CD4-positive, CD25-positive, alpha-beta regulatory T cell (primary cell): ENCODE measurements around the gene PSMD1. TPM values are rescaled to one million over a fixed set of nuclear protein-coding genes. Genes with fewer than 3 reads are reported as not detected.

Experiments
- ATAC-seq, 2 donors: fragments of 150-1000 bp; cut with Tn5 transposase; one replicate each; pipeline ENCODE4 v1.10.0; 2021; ENCODE audit warnings: low read depth in 2 of 2, moderate number of reproducible peaks in 2 of 2, moderate library complexity in 1 of 2
- DNase-seq, 3 donors: peaks; one replicate each; pipeline versions ENCODE4 v3.0.0 to v3.0.0-alpha.2; 2012 to 2022; ENCODE audit warnings: mixed read lengths in 1 of 3
- H3K27ac ChIP-seq: one replicate; pipeline ENCODE4 v1.7.0; 2013; ENCODE audit warnings: mild to moderate bottlenecking, low read length; ENCODE audit not compliant: insufficient read depth, poor library complexity, severe bottlenecking
- H3K27me3 ChIP-seq: one replicate; pipeline ENCODE4 v1.7.0; 2013; ENCODE audit warnings: low read length; ENCODE audit not compliant: control insufficient read depth, insufficient read depth
- H3K36me3 ChIP-seq: one replicate; pipeline ENCODE4 v1.7.0; 2013; ENCODE audit warnings: mild to moderate bottlenecking, low read length, moderate library complexity; ENCODE audit not compliant: control insufficient read depth, insufficient read depth
- H3K4me1 ChIP-seq: 2 replicates; pipeline ENCODE4 v1.7.0; 2013; ENCODE audit warnings: mild to moderate bottlenecking, low read length; ENCODE audit not compliant: insufficient read depth, control insufficient read depth, poor library complexity, severe bottlenecking
- H3K4me3 ChIP-seq: one replicate; pipeline ENCODE4 v1.7.0; 2013; ENCODE audit warnings: low read depth, mild to moderate bottlenecking, low read length, moderate library complexity
- H3K9me3 ChIP-seq, 2 experiments: 1 replicate in 1 of 2; 2 replicates in 1 of 2; pipeline ENCODE4 v1.7.0; 2013; ENCODE audit warnings: low read length in 2 of 2, mild to moderate bottlenecking in 1 of 2, moderate library complexity in 1 of 2; ENCODE audit not compliant: control insufficient read depth in 2 of 2
- H3K27ac Mint-ChIP-seq, 3 donors: one replicate each; pipeline ENCODE4 v1.8.0; 2020 to 2022; ENCODE audit warnings: mild to moderate bottlenecking in 3 of 3, mixed read lengths in 3 of 3, moderate library complexity in 2 of 3
- H3K27me3 Mint-ChIP-seq: one replicate; pipeline ENCODE4 v1.8.0; 2022; ENCODE audit warnings: mild to moderate bottlenecking, mixed read lengths
- H3K36me3 Mint-ChIP-seq: one replicate; pipeline ENCODE4 v1.8.0; 2020; ENCODE audit warnings: mixed read lengths
- H3K4me1 Mint-ChIP-seq, 4 donors: one replicate each; pipeline ENCODE4 v1.8.0; 2020 to 2022; ENCODE audit warnings: mixed read lengths in 4 of 4, mild to moderate bottlenecking in 1 of 4
- H3K4me3 Mint-ChIP-seq, 4 donors: one replicate each; pipeline ENCODE4 v1.8.0; 2020 to 2022; ENCODE audit warnings: mild to moderate bottlenecking in 4 of 4, mixed read lengths in 4 of 4, moderate library complexity in 3 of 4
- H3K9me3 Mint-ChIP-seq, 7 donors: one replicate each; pipeline ENCODE4 v1.8.0; 2020 to 2022; ENCODE audit warnings: mixed read lengths in 7 of 7, mild to moderate bottlenecking in 3 of 7, moderate library complexity in 2 of 7
- polyA plus RNA-seq, 4 donors: library from polyadenylated mRNA; unstranded; fragments of 300-500 nt; fragmentation: Illumina TruSeq; gene quantifications; one replicate each; pipeline ENCODE4 v1.2.3, GENCODE V29; 2021
- total RNA-seq: library from RNA; stranded (reverse); gene quantifications from one replicate; pipeline ENCODE4 v1.2.3, GENCODE V29; 2022

The PSMD1 gene
- total and polyA plus RNA-seq, 5 donors from 2014 or later = 45.0 to 70.7 (median 61.5) TPM

- peak; percentile 61 to 73 (median 65) for DNase-seq
- ATAC-seq = peak; percentile 85 to 94
- peaks cover 0 to 15% (median 3%) of the 10 kb centered on the region in 4 donors for H3K4me1 Mint-ChIP-seq
- Histone ChIP-seq H3K9me3 (no peaks in the 10 kb centered on the region), H3K27ac (no peak within 1 kb of the TSS), H3K27me3 (peaks cover 5% of the 10 kb centered on the region), H3K4me3 (peak within 1 kb of the TSS; percentile 92), H3K4me1 (peaks cover 13% of the 10 kb centered on the region), H3K36me3 (no peaks in the 10 kb centered on the region)
- peaks cover 62% of the 10 kb centered on the region for H3K27me3 Mint-ChIP-seq
- H3K9me3 Mint-ChIP-seq = peaks cover 0 to 3% (median 0%) of the 10 kb centered on the region in 7 donors
- H3K4me3 Mint-ChIP-seq = peak within 1 kb of the TSS; percentile 91 to 97 (median 92)
- peak within 1 kb of the TSS in 2 of 3 donors; percentile 31 to 83 for H3K27ac Mint-ChIP-seq
- no peaks in the 10 kb centered on the region for H3K36me3 Mint-ChIP-seq
These were observed 141.9 kb downstream of the PSMD1 start, which contains the start of gene ARMC9 for GRCh38 chr2:231198291-231199173. Gene ARMC9, plus strand, starts transcription at chr2:231198631. Its CDS starts 7,608 bp downstream, at chr2:231206239.

DNA sequence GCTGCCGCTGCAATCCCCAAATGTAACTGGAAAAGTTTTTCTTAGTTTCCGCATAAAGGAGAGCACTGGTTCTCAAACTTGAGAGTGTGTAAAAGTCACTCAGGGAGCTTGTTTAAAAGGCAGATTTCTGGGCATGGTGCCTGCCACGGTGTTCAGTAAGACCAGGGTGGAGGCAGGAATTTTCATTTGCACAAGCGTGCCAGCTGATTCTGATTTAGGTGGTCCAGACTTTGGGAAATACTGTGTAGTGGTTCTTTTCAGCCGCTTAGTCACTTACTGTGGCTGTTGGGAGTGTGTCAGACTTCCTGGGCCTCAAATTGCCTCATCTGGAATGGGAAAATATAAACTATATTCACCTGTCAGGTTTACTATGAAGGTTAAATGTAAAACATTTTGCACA is 142.6 kb downstream of the PSMD1 start:
- Mint-ChIP-seq H3K4me3 (peak overlapping the region; percentile 84 to 92 (median 90)), H3K27ac (peak overlapping the region in 1 of 3 donors; percentile 77), H3K9me3 (peaks cover 0 to 3% (median 0%) of the 10 kb centered on the region in 7 donors), H3K36me3 (no peaks in the 10 kb centered on the region), H3K27me3 (peaks cover 55% of the 10 kb centered on the region), H3K4me1 (peaks cover 0 to 15% (median 3%) of the 10 kb centered on the region in 4 donors)
- H3K36me3 ChIP-seq = no peaks in the 10 kb centered on the region
- no peak overlapping the region for H3K27ac ChIP-seq
- H3K4me1 ChIP-seq = peaks cover 13% of the 10 kb centered on the region
- peaks cover 5% of the 10 kb centered on the region for H3K27me3 ChIP-seq
- ATAC-seq = no peak
- no peak for DNase-seq
- no peaks in the 10 kb centered on the region for H3K9me3 ChIP-seq
- peak overlapping the region; percentile 26 for H3K4me3 ChIP-seq

DNA sequence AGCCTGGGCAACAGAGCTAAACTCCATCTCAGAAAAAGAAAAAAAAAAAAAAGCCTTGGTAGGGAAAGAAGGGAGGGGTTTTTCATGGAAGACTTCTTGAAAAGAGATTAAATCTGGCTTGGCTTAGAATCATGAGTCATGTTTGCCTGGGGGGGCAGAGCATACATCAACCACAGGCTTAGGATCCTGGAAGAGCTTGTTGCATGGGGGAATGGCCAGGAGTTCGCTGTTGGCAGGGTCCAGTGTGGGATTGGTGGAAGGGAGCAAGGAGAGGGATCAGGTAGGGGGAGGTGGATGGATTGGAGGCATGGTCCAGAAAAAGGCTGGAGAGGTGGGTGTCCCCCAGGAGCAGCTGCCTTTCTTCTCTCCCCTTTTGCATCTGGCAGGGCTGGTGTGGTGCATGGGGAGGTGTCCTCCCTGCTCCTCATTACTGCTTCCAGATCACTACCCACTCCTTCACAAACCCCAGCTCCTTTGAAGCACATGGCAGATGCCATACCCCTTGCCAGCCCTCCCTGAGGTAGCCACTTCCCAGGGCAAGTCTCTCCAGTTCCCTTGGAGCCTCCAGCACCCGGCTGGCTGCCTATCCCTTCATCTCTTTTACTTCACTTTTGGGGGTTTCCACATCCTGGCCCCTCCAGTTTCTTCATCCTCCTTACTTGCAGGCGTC is 144.3 kb downstream of the PSMD1 start:
- Mint-ChIP-seq H3K9me3 (peaks cover 0 to 3% (median 0%) of the 10 kb centered on the region in 7 donors), H3K27me3 (peaks cover 50% of the 10 kb centered on the region), H3K27ac (no peak overlapping the region), H3K4me3 (peak overlapping the region in 2 of 4 donors; percentile 46 to 62), H3K36me3 (no peaks in the 10 kb centered on the region), H3K4me1 (peaks cover 0 to 15% (median 3%) of the 10 kb centered on the region in 4 donors)
- no peaks in the 10 kb centered on the region for H3K36me3 ChIP-seq
- ATAC-seq (no peak), DNase-seq (no peak)
- no peak overlapping the region for H3K27ac ChIP-seq
- H3K4me1 ChIP-seq = peaks cover 13% of the 10 kb centered on the region
- peaks cover 3% of the 10 kb centered on the region for H3K27me3 ChIP-seq
- H3K9me3 ChIP-seq = no peaks in the 10 kb centered on the region
- no peak overlapping the region for H3K4me3 ChIP-seq

DNA sequence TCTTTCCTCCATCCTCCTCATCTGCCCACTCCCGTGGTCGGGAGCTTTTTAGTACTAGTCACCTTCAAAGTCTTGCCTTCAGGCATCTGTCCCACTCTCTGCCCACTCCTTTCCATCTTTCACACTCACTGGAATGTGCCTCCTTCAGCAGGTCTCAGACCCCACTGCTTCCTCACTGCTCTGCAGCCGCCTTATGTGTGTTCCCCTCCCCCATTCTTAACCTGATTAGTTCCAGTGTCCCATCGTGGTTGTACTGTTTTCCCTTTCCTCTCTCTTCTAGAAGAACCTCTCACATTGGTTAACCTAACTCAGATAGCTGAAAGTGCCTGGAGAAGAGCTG is 144.8 kb downstream of the PSMD1 start:
- DNase-seq = no peak
- H3K4me3 ChIP-seq = no peak overlapping the region
- peaks cover 13% of the 10 kb centered on the region for H3K4me1 ChIP-seq
- H3K27me3 Mint-ChIP-seq = peaks cover 46% of the 10 kb centered on the region
- no peak overlapping the region for H3K27ac ChIP-seq
- no peaks in the 10 kb centered on the region for H3K36me3 Mint-ChIP-seq
- peak overlapping the region in 2 of 4 donors; percentile 1 to 46 for H3K4me3 Mint-ChIP-seq
- H3K36me3 ChIP-seq = no peaks in the 10 kb centered on the region
- no peak overlapping the region for H3K27ac Mint-ChIP-seq
- no peaks in the 10 kb centered on the region for H3K27me3 ChIP-seq
- peaks cover 0 to 15% (median 3%) of the 10 kb centered on the region in 4 donors for H3K4me1 Mint-ChIP-seq
- ATAC-seq = no peak
- no peaks in the 10 kb centered on the region for H3K9me3 ChIP-seq
- H3K9me3 Mint-ChIP-seq = peaks cover 0 to 3% (median 0%) of the 10 kb centered on the region in 7 donors

- peaks cover 0 to 9% (median 0%) of the 10 kb centered on the region in 4 donors for H3K4me1 Mint-ChIP-seq
- DNase-seq (no peak), ATAC-seq (no peak)
- H3K27me3 ChIP-seq = no peaks in the 10 kb centered on the region
- peaks cover 8% of the 10 kb centered on the region for H3K4me1 ChIP-seq
- H3K4me3 ChIP-seq = no peak overlapping the region
- H3K36me3 Mint-ChIP-seq = no peaks in the 10 kb centered on the region
- peak overlapping the region in 1 of 4 donors; percentile 54 for H3K4me3 Mint-ChIP-seq
- H3K9me3 Mint-ChIP-seq = peaks cover 0 to 2% (median 0%) of the 10 kb centered on the region in 7 donors
- no peak overlapping the region for H3K27ac Mint-ChIP-seq
- H3K36me3 ChIP-seq = no peaks in the 10 kb centered on the region
- no peak overlapping the region for H3K27ac ChIP-seq
- H3K9me3 ChIP-seq = no peaks in the 10 kb centered on the region
- peaks cover 32% of the 10 kb centered on the region for H3K27me3 Mint-ChIP-seq
These were observed 146.4 kb downstream of the PSMD1 start for GRCh38 chr2:231203087-231203486.

DNA sequence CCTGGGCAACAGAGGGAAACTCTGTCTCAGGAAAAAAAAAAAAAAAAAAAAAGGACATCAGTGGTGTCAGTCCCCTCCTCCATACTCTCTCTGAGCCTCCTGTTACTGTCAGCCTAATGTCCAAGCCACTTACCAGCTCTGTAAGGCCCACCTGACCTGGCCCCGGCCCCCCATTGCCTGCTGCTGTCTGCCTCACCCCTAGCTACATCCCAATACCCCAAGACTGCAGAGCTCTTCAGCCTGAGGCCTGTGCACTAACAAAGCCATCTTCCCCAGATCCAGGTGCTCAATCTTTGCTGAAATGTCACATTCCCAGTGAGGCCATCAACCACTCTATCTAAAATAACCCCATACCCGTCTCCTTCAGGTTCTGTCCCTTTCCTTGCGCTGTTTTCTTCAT is 147.5 kb downstream of the PSMD1 start:
- no peak overlapping the region for H3K27ac ChIP-seq
- Mint-ChIP-seq H3K36me3 (no peaks in the 10 kb centered on the region), H3K27me3 (peaks cover 30% of the 10 kb centered on the region), H3K4me3 (peak overlapping the region in 1 of 4 donors; percentile 24), H3K4me1 (peaks cover 0 to 5% (median 0%) of the 10 kb centered on the region in 4 donors), H3K9me3 (peaks cover 0 to 2% (median 0%) of the 10 kb centered on the region in 7 donors), H3K27ac (no peak overlapping the region)
- H3K4me1 ChIP-seq = peaks cover 2% of the 10 kb centered on the region
- ATAC-seq (no peak), DNase-seq (no peak)
- H3K4me3 ChIP-seq = no peak overlapping the region
- no peaks in the 10 kb centered on the region for H3K36me3 ChIP-seq
- no peaks in the 10 kb centered on the region for H3K27me3 ChIP-seq
- H3K9me3 ChIP-seq = no peaks in the 10 kb centered on the region

- no peaks in the 10 kb centered on the region for H3K36me3 Mint-ChIP-seq
- ATAC-seq (no peak), DNase-seq (no peak)
- H3K9me3 Mint-ChIP-seq = peaks cover 0 to 2% (median 0%) of the 10 kb centered on the region in 7 donors
- H3K9me3 ChIP-seq = no peaks in the 10 kb centered on the region
- H3K4me1 Mint-ChIP-seq = peaks cover 0 to 3% (median 0%) of the 10 kb centered on the region in 4 donors
- no peak overlapping the region for H3K27ac Mint-ChIP-seq
- H3K4me3 ChIP-seq = no peak overlapping the region
- H3K27ac ChIP-seq = no peak overlapping the region
- no peaks in the 10 kb centered on the region for H3K36me3 ChIP-seq
- H3K27me3 ChIP-seq = no peaks in the 10 kb centered on the region
- no peaks in the 10 kb centered on the region for H3K4me1 ChIP-seq
- peaks cover 26% of the 10 kb centered on the region for H3K27me3 Mint-ChIP-seq
- no peak overlapping the region for H3K4me3 Mint-ChIP-seq
These were observed 147.9 kb downstream of the PSMD1 start for GRCh38 chr2:231204581-231204980.
